ENCODE results near the gene HSPBAP1.
"Not testable (repeated sequence)": the region's sequence is repeated elsewhere in the genome, so short reads cannot be mapped to it uniquely, and the experiment has no call there.

Gene HSPBAP1

DNA sequence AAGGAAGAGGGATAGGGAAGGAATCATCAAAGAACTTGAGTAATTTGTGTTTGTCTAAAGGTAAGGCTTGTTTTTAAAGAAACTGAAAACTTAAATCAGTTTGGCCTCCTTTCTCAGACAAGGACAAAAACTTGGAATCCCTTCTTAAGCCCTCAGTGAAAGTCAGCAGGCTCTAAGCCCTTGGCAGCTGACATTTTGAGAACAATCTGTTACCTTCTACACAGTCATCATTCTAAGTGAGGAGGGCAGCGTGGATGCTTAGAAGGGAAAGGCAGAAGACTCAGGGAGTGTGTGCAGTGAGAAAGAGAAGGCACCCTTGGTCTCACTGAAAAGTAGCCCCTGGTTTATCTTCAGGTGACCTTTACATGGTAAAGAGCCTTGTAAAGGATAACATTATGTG lies 10.8 kb downstream of the HSPBAP1 start:
- DNase-seq = no peak

DNA sequence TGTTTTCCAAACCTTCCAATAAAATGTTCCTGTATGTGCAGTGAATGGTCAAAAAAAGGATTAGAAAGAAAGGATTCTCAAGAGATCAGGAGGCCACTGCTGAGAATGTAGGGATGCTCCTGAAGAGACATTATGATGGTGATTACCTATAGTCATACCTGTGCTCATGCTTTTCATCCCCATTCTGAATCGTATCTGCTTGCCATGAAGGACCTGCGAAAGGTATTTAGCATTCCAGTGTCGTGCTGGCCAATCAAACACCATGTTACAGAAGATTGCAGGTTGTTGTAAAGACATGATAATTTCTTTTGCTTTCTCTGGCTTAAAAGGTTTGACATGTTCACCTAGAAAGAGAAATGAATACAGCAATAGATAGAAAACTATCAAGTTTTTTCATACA lies 16.1 kb downstream of the HSPBAP1 start:
- DNase-seq = no peak

DNA sequence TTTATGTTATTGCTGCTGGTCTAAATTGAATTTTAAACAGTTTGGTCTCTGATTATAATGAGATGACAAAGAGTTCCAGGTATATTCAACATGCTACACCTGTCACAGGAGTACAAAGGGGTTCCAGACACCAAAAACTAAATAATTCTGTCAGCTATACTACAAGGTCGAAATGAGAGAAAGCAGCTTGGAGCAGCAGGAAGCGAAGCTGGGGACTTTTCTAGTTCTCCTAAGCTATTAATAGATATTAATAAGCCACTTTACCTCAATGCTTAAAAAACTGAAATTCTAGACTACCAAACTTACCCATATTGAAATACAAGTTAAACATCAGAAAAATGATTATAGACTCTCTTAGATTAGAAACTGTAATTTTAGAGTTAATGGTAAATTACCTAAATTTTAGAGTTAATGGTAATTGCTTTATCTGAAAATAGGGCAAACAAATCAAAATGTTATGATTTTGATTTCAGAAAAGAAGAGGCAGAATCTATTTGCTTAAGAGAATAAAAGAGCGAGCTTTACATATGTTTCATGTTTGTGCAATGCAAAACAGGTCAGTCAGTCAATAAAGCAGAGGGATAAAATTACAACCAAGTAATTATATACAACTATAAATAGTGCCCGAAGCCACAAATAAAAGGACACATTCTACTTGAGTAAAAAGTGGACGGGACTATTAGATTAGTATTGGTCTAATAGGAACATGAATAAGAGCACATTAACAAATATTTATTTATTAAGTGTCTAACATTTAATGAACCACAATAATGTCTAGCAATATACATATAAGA lies 16.8 kb downstream of the HSPBAP1 start:
- DNase-seq = no peak

GRCh38 chr3:122774564-122774963 lies 19.1 kb downstream of the HSPBAP1 start:
- no peak for DNase-seq

DNA sequence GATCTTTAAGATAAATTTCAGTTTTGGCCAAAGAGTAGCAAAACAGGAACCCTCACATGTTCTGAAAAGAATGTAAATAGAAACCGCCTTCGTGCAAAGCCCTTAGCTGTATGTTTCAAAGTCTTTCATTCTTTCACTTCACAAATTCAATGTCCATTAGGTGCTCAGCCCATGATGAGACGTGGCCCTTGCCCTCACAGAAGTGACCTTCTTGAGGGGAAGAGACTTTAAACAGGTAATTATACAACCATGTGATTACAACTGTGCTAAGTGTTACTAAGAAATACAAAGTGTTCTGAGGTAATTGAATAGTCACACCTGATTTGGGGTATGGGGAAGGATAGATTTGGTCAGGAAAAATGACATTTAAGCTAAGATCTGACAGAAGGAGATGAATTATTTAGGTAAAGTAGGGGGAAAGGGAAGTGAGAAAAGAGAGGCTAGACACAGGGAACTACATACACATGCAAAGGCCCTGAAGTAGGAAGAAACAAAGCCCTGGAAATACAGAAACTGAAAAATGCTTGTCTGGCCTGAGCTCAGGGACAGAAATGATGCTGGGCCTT lies 19.6 kb downstream of the HSPBAP1 start:
- DNase-seq = no peak

DNA sequence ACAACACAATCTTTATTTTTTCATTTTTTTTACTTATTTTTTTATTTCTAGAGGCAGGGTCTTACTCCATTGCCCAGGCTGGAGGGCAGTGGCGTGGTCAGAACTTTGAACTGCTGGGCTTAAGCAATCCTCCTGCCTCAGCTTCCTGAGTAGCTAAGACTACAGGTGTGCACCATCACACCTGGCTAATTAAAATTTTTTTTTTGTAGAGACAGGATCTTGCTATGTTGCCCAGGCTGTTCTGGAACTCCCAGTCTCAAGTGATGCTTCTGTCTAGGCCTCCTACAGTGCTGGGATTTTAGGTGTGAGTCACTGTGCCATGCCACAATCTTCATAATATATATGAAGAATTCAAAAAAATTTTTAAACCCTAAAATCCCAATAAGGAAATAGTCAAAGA lies 20.8 kb downstream of the HSPBAP1 start:
- no peak for DNase-seq

DNA sequence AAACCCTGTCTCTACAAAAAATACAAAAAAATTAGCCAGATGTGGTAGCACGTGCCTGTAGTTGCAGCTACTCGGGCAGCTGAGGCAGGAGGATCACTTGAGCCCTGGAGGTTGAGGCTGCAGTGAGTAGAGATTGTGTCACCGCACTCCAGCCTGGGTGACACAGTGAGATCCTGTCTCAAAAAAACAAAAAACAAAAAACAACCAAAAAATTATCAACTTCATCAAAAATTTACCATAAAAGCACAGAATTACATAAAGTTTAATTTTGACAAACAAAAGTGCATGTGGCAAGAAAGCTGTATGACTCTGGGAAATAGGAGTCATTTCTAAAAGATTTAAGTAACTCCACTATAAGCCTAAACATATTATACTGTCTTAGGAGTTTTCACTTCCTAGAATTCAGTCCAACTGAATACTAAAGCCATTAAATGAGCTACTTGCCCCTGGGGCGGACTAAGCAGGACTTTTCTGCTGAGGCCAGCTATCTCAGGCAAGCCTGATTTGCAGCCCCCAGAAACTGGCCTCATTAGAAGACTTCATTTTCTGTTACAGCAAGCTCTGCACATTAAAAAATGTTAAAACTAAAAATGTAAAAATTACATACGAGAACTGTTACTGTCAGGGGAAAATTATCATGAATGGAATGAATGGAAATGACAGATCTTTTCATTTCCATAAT lies 23.0 kb downstream of the HSPBAP1 start:
- no peak for DNase-seq

GRCh38 chr3:122767540-122768372 lies 25.9 kb downstream of the HSPBAP1 start:
- no peak for DNase-seq

GRCh38 chr3:122766430-122766829 lies 27.2 kb downstream of the HSPBAP1 start:
- no peak for DNase-seq

DNA sequence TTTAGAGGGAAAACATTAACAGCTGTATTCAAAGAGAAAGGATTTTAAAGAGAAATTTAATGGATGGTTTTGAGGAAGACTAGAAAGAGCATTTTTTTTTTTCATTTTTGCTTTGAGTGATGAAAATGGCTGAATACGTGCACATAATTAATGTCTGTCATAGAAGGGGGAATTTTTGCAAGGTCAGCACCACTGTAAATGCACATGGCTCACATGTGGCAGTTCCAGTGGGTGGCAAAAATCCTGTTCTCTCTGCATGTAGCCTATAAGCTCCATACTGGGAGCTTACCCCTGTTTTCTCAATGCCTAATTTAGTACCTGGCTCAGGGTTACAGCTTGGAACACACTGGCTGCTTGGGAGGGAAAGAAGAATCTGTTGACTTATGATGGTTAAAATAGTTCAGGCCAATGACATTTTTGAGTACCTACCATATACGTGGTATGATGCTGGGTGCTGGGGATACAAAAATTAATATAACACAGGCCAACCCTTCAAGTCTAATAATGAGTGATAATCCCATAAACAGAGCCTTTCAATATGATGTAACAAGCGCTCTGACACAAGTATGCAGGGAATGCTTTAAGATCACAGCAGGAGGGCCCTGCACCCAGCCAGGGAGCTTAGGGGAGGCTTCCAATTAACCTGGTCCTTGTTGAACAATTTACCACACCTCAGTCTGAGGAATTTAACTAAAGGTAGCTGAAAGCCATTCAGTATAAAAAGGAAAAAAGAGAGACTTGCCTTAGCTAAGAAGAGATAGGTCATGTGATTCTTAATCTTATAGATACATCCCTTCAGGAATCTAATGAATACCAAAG lies 33.0 kb downstream of the HSPBAP1 start:
- no peak for DNase-seq

DNA sequence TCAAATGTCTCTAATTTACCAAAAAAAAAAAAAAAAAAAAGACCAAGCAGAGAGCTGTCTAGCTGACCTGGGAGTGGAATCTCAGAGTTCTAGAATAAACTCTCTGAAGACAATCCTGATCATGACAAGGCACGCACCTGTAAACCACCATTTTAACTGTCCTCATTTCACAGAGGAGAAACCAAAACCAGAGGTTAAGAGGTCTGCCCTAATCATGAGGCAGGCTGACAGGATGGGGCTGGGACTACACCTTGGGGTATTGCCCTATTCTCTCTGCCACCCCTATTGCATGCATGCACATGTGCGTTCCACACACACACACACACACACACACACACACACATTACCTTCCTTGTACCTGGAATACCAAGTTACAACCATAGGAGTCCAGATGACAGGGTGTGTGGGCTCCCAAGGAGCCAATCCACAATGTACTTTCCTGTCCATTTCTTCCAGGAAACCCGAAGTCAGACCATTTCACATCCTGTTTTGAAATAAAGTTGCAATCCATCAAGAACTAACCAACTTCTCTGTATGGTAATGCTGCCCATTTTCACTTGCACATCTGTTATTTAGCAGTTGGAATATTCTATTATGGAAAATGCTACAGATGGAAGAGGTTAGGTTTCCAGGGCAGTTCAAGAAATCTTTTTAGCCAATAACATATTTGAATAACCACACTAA lies 34.6 kb downstream of the HSPBAP1 start:
- DNase-seq = no peak

GRCh38 chr3:122755491-122755890 lies 38.1 kb downstream of the HSPBAP1 start:
- no peak for DNase-seq

- no peak for DNase-seq
These were observed 38.7 kb downstream of the HSPBAP1 start for GRCh38 chr3:122754929-122755328.

DNA sequence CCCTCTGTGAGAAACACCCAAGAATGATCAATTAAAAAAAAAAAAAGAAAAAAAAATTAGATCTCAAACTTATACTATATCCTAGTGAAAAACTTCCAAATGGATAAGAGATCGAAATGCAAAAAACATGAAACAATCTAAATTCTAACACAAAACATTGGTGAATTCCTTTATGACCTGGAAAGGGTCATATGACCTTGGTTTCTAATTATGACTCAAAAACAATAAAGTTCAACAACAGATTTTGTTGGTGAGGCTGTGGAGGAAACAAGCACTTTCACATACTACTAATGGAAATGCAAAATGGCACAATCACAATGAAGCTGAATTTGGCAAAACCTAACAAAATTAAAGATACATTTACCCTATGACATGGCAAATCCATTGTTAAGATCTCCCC lies 45.3 kb downstream of the HSPBAP1 start:
- no peak for DNase-seq

DNA sequence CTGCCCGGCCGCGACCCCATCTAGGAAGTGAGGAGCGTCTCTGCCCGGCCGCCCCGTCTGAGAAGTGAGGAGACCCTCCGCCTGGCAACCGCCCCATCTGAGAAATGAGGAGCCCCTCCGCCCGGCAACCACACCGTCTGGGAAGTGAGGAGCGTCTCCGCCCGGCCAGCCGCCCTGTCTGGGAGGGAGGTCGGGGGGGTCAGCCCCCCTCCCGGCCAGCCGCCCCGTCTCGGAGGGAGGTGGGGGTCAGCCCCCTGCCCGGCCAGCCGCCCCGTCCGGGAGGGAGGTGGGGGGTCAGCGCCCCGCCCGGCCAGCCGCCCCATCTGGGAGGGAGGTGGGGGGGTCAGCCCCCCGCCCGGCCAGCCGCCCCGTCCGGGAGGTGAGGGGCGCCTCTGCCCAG lies 46.3 kb downstream of the HSPBAP1 start:
- DNase-seq = not testable (repeated sequence)

- DNase-seq = no peak
These were observed 48.1 kb downstream of the HSPBAP1 start for GRCh38 chr3:122745369-122746021.

DNA sequence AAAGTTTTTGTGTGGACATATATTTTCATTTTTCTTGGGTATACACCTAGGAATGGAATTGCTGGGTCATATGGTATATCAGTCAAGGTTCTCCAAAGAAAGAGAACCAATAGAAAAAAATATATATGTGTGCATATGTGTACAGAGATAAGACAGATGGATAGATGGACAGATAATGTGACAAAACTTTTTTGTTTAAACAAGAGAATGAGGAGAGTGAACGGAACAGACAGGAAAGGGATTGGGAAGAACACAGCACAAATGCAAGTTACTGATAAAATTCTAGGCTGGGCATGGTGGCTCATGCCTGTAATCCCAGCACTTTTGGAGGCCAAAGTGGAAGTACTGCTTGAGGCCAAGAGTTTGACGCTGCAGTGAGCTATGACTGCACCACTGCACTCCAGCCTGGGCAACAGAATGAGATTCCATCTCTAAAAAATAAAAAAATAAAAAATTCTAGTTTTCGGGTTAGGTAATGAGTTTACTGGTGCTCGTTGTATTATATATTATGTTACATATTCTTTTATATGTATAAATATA lies 50.0 kb downstream of the HSPBAP1 start:
- DNase-seq = no peak

DNA sequence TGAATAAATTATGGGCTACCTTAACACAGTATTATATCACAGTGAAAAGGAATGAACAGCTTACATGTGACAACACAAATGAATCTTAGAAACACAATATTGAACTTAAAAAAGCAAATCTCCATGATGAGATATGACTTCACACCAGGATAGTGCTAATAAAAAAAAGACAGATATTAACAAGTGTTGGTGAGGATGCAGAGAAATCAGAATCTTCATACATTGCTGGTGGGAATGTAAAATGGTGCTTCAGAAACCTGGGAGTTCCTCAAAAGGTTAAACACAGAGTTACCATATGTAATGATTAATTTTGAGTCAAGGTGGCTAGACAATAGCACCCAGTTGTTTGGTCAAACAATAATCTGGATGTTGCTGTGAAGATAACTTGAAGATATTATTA lies 51.4 kb downstream of the HSPBAP1 start:
- no peak for DNase-seq

- no peak for DNase-seq
These were observed 54.5 kb downstream of the HSPBAP1 start for GRCh38 chr3:122739172-122739571.

GRCh38 chr3:122732682-122733525 lies 60.7 kb downstream of the HSPBAP1 start:
- DNase-seq = not testable (repeated sequence)

All from MV-4-11 (cell line).